HCT116 (cell line): ENCODE data around the gene ATP12A. TPM values are rescaled to one million over a fixed set of nuclear protein-coding genes. Genes with fewer than 3 reads are reported as not detected.

Source experiments
- ATAC-seq: fragments of 200-7000 bp; cut with Tn5 transposase; 2 replicates; pipeline ENCODE4 v1.9.1; 2020; ENCODE audit warnings: mild to moderate bottlenecking, moderate library complexity
- BruUV-seq: library from RNA; stranded (reverse); fragments of 400-500 nt; replicated peaks from 2 replicates; lab custom pipeline; 2021; lab: Mats Ljungman, UMichigan
- CTCF ChIA-PET: fragments of 300-600 bp; sonication (Branson Sonifier 250); formaldehyde crosslinking; loops from one replicate; lab custom pipeline; 2021; ENCODE audit warnings: antibody characterized with exemption; lab: Charles Lee
- POLR2A ChIA-PET: fragments of 300-600, 350-600 bp; sonication (Branson Sonifier 250); formaldehyde crosslinking; loops from one replicate; lab custom pipeline; 2021; ENCODE audit warnings: antibody characterized with exemption; lab: Charles Lee
- RAD21 ChIA-PET, 2 experiments: fragments of 300-600 bp; sonication (Branson Sonifier 250); formaldehyde crosslinking; loops; one replicate each; lab custom pipeline; 2023; ENCODE audit warnings: low total read pairs in 2 of 2; ENCODE audit not compliant: uncharacterized antibody in 2 of 2, unreplicated experiment in 2 of 2, low non-redundant PET in 1 of 2; lab: Charles Lee
- DNase-seq: peaks from one replicate; pipeline ENCODE4 v3.0.0-alpha.2; 2010; ENCODE audit warnings: low read depth, low spot score
- H2AFZ ChIP-seq: fragments of 200-600 bp; shearing (Covaris generic), sonication (generic); 2 replicates; pipeline ENCODE4 v1.6.1; 2017; ENCODE audit warnings: low read depth, mixed run types, mixed read lengths, antibody characterized with exemption, low read length; ENCODE audit not compliant: poor library complexity, severe bottlenecking
- H3K27ac ChIP-seq: 2 replicates; pipeline ENCODE4 v1.5.1; 2012; ENCODE audit warnings: low read depth, low read length
- H3K27me3 ChIP-seq: fragments of 200-600 bp; sonication (generic); 2 replicates; pipeline ENCODE4 v1.6.1; 2016; ENCODE audit warnings: mixed run types, low read length, mixed read lengths; ENCODE audit not compliant: insufficient read depth
- H3K36me3 ChIP-seq, 2 experiments: fragments of 200-500 bp in 1 of 2; fragments of 200-600 bp in 1 of 2; sonication (Bioruptor generic) in 1 of 2; sonication (generic) in 1 of 2; 2 replicates each; pipeline versions ENCODE4 v1.5.1 to v1.6.1; 2014 to 2016; ENCODE audit warnings: low read length in 2 of 2, inconsistent platforms in 1 of 2, mixed read lengths in 1 of 2, mixed run types in 1 of 2; ENCODE audit not compliant: insufficient read depth in 2 of 2, control insufficient read depth in 1 of 2
- H3K4me1 ChIP-seq, 2 experiments: fragments of 200-600 bp in 1 of 2; sonication (generic) in 1 of 2; 2 replicates each; pipeline versions ENCODE4 v1.5.1 to v1.6.1; 2012 to 2017; ENCODE audit warnings: low read length in 2 of 2, inconsistent platforms in 1 of 2, mild to moderate bottlenecking in 1 of 2, mixed read lengths in 1 of 2, mixed run types in 1 of 2, moderate library complexity in 1 of 2; ENCODE audit not compliant: insufficient read depth in 2 of 2, control insufficient read depth in 1 of 2
- H3K4me2 ChIP-seq: fragments of 200-600 bp; sonication (generic); 2 replicates; pipeline ENCODE4 v1.6.1; 2017; ENCODE audit warnings: mixed run types, low read length, mixed read lengths
- H3K4me3 ChIP-seq, 2 experiments: fragments of 200-600 bp in 1 of 2; sonication (generic) in 1 of 2; replicated peaks in 1 of 2; 2 replicates each; pipeline ENCODE4 v1.5.1; 2011 to 2016; ENCODE audit warnings: low read length in 2 of 2, control low read depth in 1 of 2, low read depth in 1 of 2, mild to moderate bottlenecking in 1 of 2, mixed read lengths in 1 of 2, mixed run types in 1 of 2
- H3K79me2 ChIP-seq: fragments of 200-600 bp; sonication (generic); 2 replicates; pipeline ENCODE4 v1.6.1; 2017; ENCODE audit warnings: mild to moderate bottlenecking, mixed run types, low read length, moderate library complexity, mixed read lengths; ENCODE audit not compliant: insufficient read depth
- H3K9ac ChIP-seq: fragments of 200-600 bp; sonication (generic); 2 replicates; pipeline ENCODE4 v1.6.1; 2016; ENCODE audit warnings: low read length, mixed read lengths
- H3K9me2 ChIP-seq: fragments of 200-600 bp; sonication (generic), shearing (Covaris generic); 2 replicates; pipeline ENCODE4 v1.6.1; 2017; ENCODE audit warnings: mixed run types, mild to moderate bottlenecking, moderate library complexity; ENCODE audit not compliant: insufficient read depth
- H3K9me3 ChIP-seq, 2 experiments: fragments of 200-500 bp in 1 of 2; fragments of 200-600 bp in 1 of 2; sonication (Bioruptor generic) in 1 of 2; sonication (generic) in 1 of 2; 2 replicates each; pipeline ENCODE4 v1.6.1; 2014 to 2017; ENCODE audit warnings: low read length in 2 of 2, mixed read lengths in 2 of 2, inconsistent platforms in 1 of 2, low read depth in 1 of 2, mild to moderate bottlenecking in 1 of 2, mixed run types in 1 of 2, moderate library complexity in 1 of 2; ENCODE audit not compliant: control insufficient read depth in 1 of 2, insufficient read depth in 1 of 2
- H4K20me1 ChIP-seq: fragments of 200-600 bp; sonication (generic), shearing (Covaris generic); 2 replicates; pipeline ENCODE4 v1.6.1; 2017; ENCODE audit warnings: mixed run types, mild to moderate bottlenecking, moderate library complexity; ENCODE audit not compliant: insufficient read depth
- CBX3 ChIP-seq: IDR thresholded peaks from 2 replicates; pipeline ENCODE4 v1.6.1; 2012; ENCODE audit warnings: low read depth
- EGR1 ChIP-seq: IDR thresholded peaks from 2 replicates; pipeline ENCODE4 v1.6.1; 2012; ENCODE audit warnings: low read depth
- EZH2phosphoT487 ChIP-seq: fragments of 200-600 bp; IDR thresholded peaks from 2 replicates; pipeline ENCODE4 v1.6.1; 2018; ENCODE audit warnings: antibody characterized with exemption, borderline replicate concordance
- FOSL1 ChIP-seq: IDR thresholded peaks from 2 replicates; pipeline ENCODE4 v1.6.1; 2012; ENCODE audit warnings: low read depth
- POLR2A ChIP-seq: IDR thresholded peaks from 2 replicates; pipeline ENCODE4 v1.7.0; 2011; ENCODE audit warnings: borderline replicate concordance; ENCODE audit not compliant: insufficient read depth, insufficient read length; ENCODE audit errors: extremely low read depth
- SIN3A ChIP-seq: IDR thresholded peaks from 2 replicates; pipeline ENCODE4 v1.6.1; 2012; ENCODE audit warnings: low read depth
- SP1 ChIP-seq: IDR thresholded peaks from 2 replicates; pipeline ENCODE4 v1.6.1; 2012; ENCODE audit warnings: low read depth
- SRF ChIP-seq: IDR thresholded peaks from 2 replicates; pipeline ENCODE4 v1.6.1; 2012; ENCODE audit warnings: low read depth
- TCF7L2 ChIP-seq: IDR thresholded peaks from 2 replicates; pipeline ENCODE4 v1.7.0; 2011; ENCODE audit warnings: borderline replicate concordance, inconsistent platforms; ENCODE audit not compliant: insufficient read depth, insufficient read length; ENCODE audit errors: extremely low read depth
- ZBTB33 ChIP-seq: IDR thresholded peaks from 2 replicates; pipeline ENCODE4 v1.6.1; 2011; ENCODE audit warnings: mild to moderate bottlenecking, low read length, moderate library complexity; ENCODE audit not compliant: insufficient replicate concordance; ENCODE audit errors: extremely low read depth
- intact Hi-C: fragments of 100-400 bp; cut with micrococcal nuclease; formaldehyde crosslinking; loops from 2 replicates; pipeline ENCODE4 v1.10.0; 2022
- total RNA-seq: library from RNA; stranded (reverse); gene quantifications from one replicate; pipeline ENCODE4 v1.2.1, GENCODE V29; 2021; ENCODE audit not compliant: unreplicated experiment
- TF ChIP-seq, protein P1 (sequence below): IDR thresholded peaks from 2 replicates; pipeline ENCODE4 v1.6.1; 2012

ATP12A gene
- total RNA-seq, 1 experiment from 2014 or later: 0.30 TPM

DNA sequence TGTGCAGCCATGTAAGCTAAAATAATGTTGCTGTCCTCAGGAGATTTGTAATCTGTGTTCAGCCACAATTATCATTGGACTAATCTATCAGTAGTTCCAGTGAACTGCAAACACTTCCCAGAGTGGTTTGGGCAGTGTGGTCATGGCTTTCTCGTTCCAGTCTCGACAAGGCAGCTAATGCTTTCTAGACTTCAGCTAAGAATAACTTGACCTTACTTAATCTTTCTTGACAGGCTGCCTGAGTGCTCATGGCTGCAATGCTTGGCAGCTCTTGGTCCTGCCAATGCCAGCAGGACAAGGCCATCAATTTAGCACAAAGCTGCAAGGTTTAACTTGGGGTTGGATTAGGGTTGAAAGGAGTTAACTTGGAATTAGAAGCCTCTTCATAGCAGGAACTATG, 32.8 kb downstream of the ATP12A start:
- Histone ChIP-seq H3K27ac (no peak overlapping the region), H3K9me3 (no peaks in the 10 kb centered on the region), H3K4me2 (no peak overlapping the region)
- DNase-seq (no peak), ATAC-seq (no peak)
- intact Hi-C loops: no loop called here
- TF ChIP-seq SP1: no peak
- TF ChIP-seq FOSL1: no peak
- TF ChIP-seq POLR2A: no peak
- TF ChIP-seq EGR1: no peak
- no peak for TF ChIP-seq TCF7L2
- no peak for TF ChIP-seq SIN3A
- no peak for TF ChIP-seq ZBTB33
- TF ChIP-seq SRF: no peak
- TF ChIP-seq, all 23 proteins: peak for 0
- H3K4me1 ChIP-seq: no peaks in the 10 kb centered on the region
- no peaks in the 10 kb centered on the region for H3K79me2 ChIP-seq
- no peak overlapping the region for H2AFZ ChIP-seq
- no peak overlapping the region for H3K9ac ChIP-seq
- H3K36me3 ChIP-seq: no peaks in the 10 kb centered on the region
- ChIA-PET RAD21 (no interaction called here), POLR2A (no interaction called here), CTCF (interaction anchor here (1.2 to 3.0 kb wide), 2 partner anchors 10 to 19 kb away, joined by 3 to 14 read pairs; no protein-coding TSS in a partner anchor)
- no peaks in the 10 kb centered on the region for H3K27me3 ChIP-seq
- no peaks in the 10 kb centered on the region for H4K20me1 ChIP-seq
- no peaks in the 10 kb centered on the region for H3K9me2 ChIP-seq
- H3K4me3 ChIP-seq: no peak overlapping the region
- BruUV-seq: no TSS peak

DNA sequence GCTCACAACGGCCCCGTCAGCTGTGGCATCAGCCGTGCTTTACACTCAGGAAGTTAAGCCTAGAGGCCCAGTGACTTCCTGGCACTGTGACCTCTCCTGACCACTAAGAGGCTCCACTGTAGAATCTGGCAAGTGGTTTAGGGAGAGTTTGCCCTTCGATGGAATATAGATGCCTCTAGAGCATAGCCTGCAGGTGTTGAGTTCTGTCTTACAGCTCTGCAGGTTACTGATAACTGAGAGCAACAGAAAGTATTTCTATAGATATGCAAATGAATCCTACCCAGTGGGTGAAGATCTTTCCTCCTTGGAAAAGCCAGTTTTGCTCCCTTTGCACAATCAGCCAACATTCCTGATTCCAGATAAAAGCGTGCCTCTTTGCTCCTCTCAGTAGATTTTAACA, 35.8 kb downstream of the ATP12A start:
- intact Hi-C loops: no loop called here
- no peaks in the 10 kb centered on the region for H3K27me3 ChIP-seq
- no TSS peak for BruUV-seq
- no peak overlapping the region for H3K27ac ChIP-seq
- no peak for ATAC-seq
- no peaks in the 10 kb centered on the region for H3K79me2 ChIP-seq
- H3K9ac ChIP-seq: no peak overlapping the region
- H3K36me3 ChIP-seq: no peaks in the 10 kb centered on the region
- POLR2A ChIA-PET: no interaction called here
- TF ChIP-seq EZH2phosphoT487 (no peak), CBX3 (no peak)
- TF ChIP-seq, protein P1, sequence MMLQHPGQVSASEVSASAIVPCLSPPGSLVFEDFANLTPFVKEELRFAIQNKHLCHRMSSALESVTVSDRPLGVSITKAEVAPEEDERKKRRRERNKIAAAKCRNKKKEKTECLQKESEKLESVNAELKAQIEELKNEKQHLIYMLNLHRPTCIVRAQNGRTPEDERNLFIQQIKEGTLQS: no peak
- no peaks in the 10 kb centered on the region for H3K4me1 ChIP-seq
- H3K4me3 ChIP-seq: no peak overlapping the region
- H3K9me2 ChIP-seq: no peaks in the 10 kb centered on the region
- H3K9me3 ChIP-seq: no peaks in the 10 kb centered on the region
- H2AFZ ChIP-seq: no peak overlapping the region
- CTCF ChIA-PET: interaction anchor here (1.2 kb wide), 1 partner anchor 22 kb away, joined by 6 read pairs; no protein-coding TSS in a partner anchor
- DNase-seq: no peak
- H4K20me1 ChIP-seq: no peaks in the 10 kb centered on the region
- no peak overlapping the region for H3K4me2 ChIP-seq
- RAD21 ChIA-PET: no interaction called here
